ENCODE data around the gene FAM118B. TPM values are rescaled to one million over a fixed set of nuclear protein-coding genes. Genes with fewer than 3 reads are reported as not detected.

Gene FAM118B
- total RNA-seq, 1 experiment from 2014 or later: 40.0 TPM

GRCh38 chr11:126224647-126225294, 13.2 kb downstream of the FAM118B start:
- no peak for TF ChIP-seq CTCF (conservative IDR thresholded peaks at IDR 0.05)
- no peaks in the 10 kb centered on the region for H3K27me3 ChIP-seq (ENCODE audit: insufficient read depth, low read length)
- no peaks in the 10 kb centered on the region for H3K4me1 Mint-ChIP-seq
- H2BK20ac ChIP-seq (ENCODE audit: low read depth, low read length, poor library complexity, severe bottlenecking): no peak overlapping the region
- H3K79me1 ChIP-seq (ENCODE audit: insufficient read depth, low read depth, low read length, poor library complexity, severe bottlenecking): peaks cover 6% of the 10 kb centered on the region
- no peak overlapping the region for H4K91ac ChIP-seq (ENCODE audit: insufficient read length, low read depth, low read length)
- WGBS (ENCODE audit: extremely low coverage, insufficient read length, low lambda C conversion rate): no CpG with 5 or more reads among the region's 6 CpGs
- no peak overlapping the region for H3K18ac ChIP-seq (ENCODE audit: insufficient read length, low read depth, low read length)
- H2BK5ac ChIP-seq (ENCODE audit: insufficient read length, low read length): no peak overlapping the region
- peaks cover 19 to 32% (median 23%) of the 10 kb centered on the region in 3 experiments for H3K36me3 Mint-ChIP-seq (ENCODE audit: insufficient read depth in 1 of 3, low read depth in 3 of 3)
- no peak overlapping the region for H3K14ac ChIP-seq (ENCODE audit: insufficient read depth, low read length)
- H3K4ac ChIP-seq (ENCODE audit: low read depth, low read length): no peak overlapping the region
- H3K23me2 ChIP-seq (ENCODE audit: insufficient read length, low read depth, low read length, poor library complexity, severe bottlenecking): no peaks in the 10 kb centered on the region
- H3K27ac ChIP-seq (ENCODE audit: insufficient read length, low read depth, low read length): no peak overlapping the region
- H4K8ac ChIP-seq (replicated peaks; ENCODE audit: insufficient read length, low read depth, low read length): no peak overlapping the region
- H3K27ac Mint-ChIP-seq: no peak overlapping the region
- H2BK120ac ChIP-seq (ENCODE audit: low read depth, low read length, poor library complexity, severe bottlenecking): no peak overlapping the region
- H3K23ac ChIP-seq (ENCODE audit: insufficient read length, low read depth, low read length): no peak overlapping the region
- H3K4me2 ChIP-seq (ENCODE audit: insufficient read depth, insufficient read length, low read length): no peak overlapping the region
- no peak overlapping the region for H3K9ac ChIP-seq (ENCODE audit: extremely low read depth, insufficient read length, low read length)
- no peak for DNase-seq
- no peak overlapping the region for H2BK12ac ChIP-seq (ENCODE audit: insufficient read length, low read depth, low read length)
- no peak overlapping the region for H3K56ac ChIP-seq (ENCODE audit: insufficient read length, low read depth, low read length)
- H3K4me1 ChIP-seq (ENCODE audit: insufficient read depth, low read length): no peaks in the 10 kb centered on the region
- no peak overlapping the region for H4K5ac ChIP-seq (ENCODE audit: insufficient read length, low read depth, low read length)
- no peak overlapping the region for H3K4me3 Mint-ChIP-seq
- peaks cover 18 to 21% of the 10 kb centered on the region in 2 experiments for H3K9me3 Mint-ChIP-seq
- H3T11ph ChIP-seq (ENCODE audit: low read length): no peak overlapping the region
- peaks cover 12% of the 10 kb centered on the region; the same call in 1 of the 2 replicates for H3K79me2 ChIP-seq (ENCODE audit: insufficient read depth, low read length)
- H2BK15ac ChIP-seq (ENCODE audit: low read depth, low read length): no peak overlapping the region
- H2AFZ ChIP-seq (ENCODE audit: low read length): no peak overlapping the region
- no peaks in the 10 kb centered on the region for H3K27me3 Mint-ChIP-seq (ENCODE audit: low read depth)
- no peaks in the 10 kb centered on the region for H4K20me1 ChIP-seq (ENCODE audit: control insufficient read depth, insufficient read depth, insufficient read length)
- no peak overlapping the region for H2AK5ac ChIP-seq (ENCODE audit: insufficient read length, low read length)
- H3K9me3 ChIP-seq (ENCODE audit: control insufficient read depth, low read depth, low read length): no peaks in the 10 kb centered on the region
